ENCODE data around the gene LINGO1. TPM values are rescaled to one million over a fixed set of nuclear protein-coding genes. Genes with fewer than 3 reads are reported as not detected.

LINGO1 gene
- total and polyA plus RNA-seq, 3 donors from 2014 or later: 16.6 to 22.4 (median 16.7) TPM

GRCh38 chr15:77642793-77643430, 10.2 kb upstream of the LINGO1 start:
- Histone ChIP-seq H3K27me3 (no peaks in the 10 kb centered on the region), H3K36me3 (ENCODE audit: low read depth, missing control alignments) (no peaks in the 10 kb centered on the region), H3K4me3 (no peak overlapping the region), H3K27ac (no peak overlapping the region), H3K4me1 (peaks cover 8% of the 10 kb centered on the region), H3K9me3 (no peaks in the 10 kb centered on the region)
- 76 to 81% methylated on average over 6 to 9 of the region's 10 CpGs for WGBS, 2 donors
- intact Hi-C loops (cut with DNase I; ENCODE audit: low total_unique reads): no loop called here
- no peak for TF ChIP-seq POLR2A (IDR thresholded peaks at IDR 0.05)
- TF ChIP-seq, protein P1, sequence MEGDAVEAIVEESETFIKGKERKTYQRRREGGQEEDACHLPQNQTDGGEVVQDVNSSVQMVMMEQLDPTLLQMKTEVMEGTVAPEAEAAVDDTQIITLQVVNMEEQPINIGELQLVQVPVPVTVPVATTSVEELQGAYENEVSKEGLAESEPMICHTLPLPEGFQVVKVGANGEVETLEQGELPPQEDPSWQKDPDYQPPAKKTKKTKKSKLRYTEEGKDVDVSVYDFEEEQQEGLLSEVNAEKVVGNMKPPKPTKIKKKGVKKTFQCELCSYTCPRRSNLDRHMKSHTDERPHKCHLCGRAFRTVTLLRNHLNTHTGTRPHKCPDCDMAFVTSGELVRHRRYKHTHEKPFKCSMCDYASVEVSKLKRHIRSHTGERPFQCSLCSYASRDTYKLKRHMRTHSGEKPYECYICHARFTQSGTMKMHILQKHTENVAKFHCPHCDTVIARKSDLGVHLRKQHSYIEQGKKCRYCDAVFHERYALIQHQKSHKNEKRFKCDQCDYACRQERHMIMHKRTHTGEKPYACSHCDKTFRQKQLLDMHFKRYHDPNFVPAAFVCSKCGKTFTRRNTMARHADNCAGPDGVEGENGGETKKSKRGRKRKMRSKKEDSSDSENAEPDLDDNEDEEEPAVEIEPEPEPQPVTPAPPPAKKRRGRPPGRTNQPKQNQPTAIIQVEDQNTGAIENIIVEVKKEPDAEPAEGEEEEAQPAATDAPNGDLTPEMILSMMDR (IDR thresholded peaks at IDR 0.05): no peak
- DNase-seq: no peak

DNA sequence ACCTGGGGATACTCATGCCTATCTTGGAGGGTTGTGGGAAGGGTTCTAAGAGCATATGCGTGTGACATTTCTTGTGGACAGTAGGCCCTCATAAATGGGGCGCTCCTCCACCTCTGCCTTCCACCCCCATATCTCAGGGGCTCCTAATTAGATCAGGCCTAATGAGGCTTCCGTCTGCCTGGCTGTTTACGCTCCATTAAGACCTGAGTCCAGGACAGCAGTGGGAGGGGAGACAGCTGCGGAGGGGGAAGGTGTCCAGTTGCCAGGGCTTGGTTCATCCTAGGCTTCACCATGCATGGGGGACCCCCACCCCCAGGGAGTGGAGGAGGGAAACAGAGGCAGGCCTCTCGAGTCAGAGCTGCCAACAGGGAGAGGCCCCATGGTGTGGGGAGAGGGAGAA, 9.3 kb upstream of the LINGO1 start:
- no peak for TF ChIP-seq POLR2A (IDR thresholded peaks at IDR 0.05)
- TF ChIP-seq, protein P1 (IDR thresholded peaks at IDR 0.05): no peak
- no peak for DNase-seq
- Histone ChIP-seq H3K36me3 (ENCODE audit: low read depth, missing control alignments) (no peaks in the 10 kb centered on the region), H3K4me3 (no peak overlapping the region), H3K4me1 (peaks cover 11% of the 10 kb centered on the region), H3K9me3 (no peaks in the 10 kb centered on the region), H3K27me3 (no peaks in the 10 kb centered on the region), H3K27ac (no peak overlapping the region)
- 84 to 87% methylated on average over 6 of the region's 6 CpGs for WGBS, 2 donors
- intact Hi-C loops (cut with DNase I; ENCODE audit: low total_unique reads): no loop called here

DNA sequence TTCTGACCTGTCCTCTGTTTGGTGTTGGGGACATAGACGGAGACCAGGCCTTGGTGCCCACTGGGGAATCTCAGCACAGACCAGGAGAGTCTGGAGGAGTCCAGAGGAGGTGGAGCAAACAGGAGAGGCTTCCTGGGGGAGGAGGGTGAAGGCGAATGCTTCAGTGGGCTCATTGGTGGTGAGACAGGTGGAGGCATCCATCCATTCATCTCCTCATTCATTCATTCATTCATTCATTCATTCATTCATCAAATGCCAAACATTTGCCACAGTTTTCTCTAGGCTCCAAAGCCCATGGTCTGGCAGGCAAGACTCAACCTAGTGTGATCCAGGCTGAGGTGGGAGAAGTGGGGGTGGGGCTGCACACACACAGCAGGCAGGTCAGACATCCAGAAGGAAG, 7.9 kb upstream of the LINGO1 start:
- H3K27me3 ChIP-seq: no peaks in the 10 kb centered on the region
- H3K4me1 ChIP-seq: peaks cover 11% of the 10 kb centered on the region
- DNase-seq: no peak
- H3K9me3 ChIP-seq: no peaks in the 10 kb centered on the region
- intact Hi-C loops (cut with DNase I; ENCODE audit: low total_unique reads): no loop called here
- 70 to 71% methylated on average over 2 of the region's 2 CpGs for WGBS, 2 donors
- H3K36me3 ChIP-seq (ENCODE audit: low read depth, missing control alignments): no peaks in the 10 kb centered on the region
- H3K4me3 ChIP-seq: no peak overlapping the region
- H3K27ac ChIP-seq: no peak overlapping the region
- no peak for TF ChIP-seq POLR2A (IDR thresholded peaks at IDR 0.05)
- TF ChIP-seq, protein P1 (IDR thresholded peaks at IDR 0.05): no peak

DNA sequence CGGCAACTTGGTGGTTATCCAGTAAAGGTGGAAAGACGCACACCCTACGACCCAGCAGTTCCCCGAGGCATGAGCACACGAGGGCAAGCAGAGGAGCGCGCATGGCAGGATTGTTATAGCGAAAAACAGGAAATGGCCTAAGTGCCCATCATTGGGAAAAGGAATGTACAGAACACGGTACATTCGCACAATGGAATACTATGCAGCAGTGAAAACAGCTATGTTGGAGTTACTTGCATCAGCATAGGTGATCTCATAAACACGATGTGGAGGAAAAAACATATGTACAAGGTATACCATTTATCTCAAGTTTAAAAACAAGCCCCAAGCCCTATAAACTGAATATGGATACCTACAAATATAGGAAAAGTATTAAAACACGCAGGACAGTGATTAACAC, 6.7 kb upstream of the LINGO1 start:
- 94 to 96% methylated on average over 12 of the region's 12 CpGs for WGBS, 2 donors
- no peaks in the 10 kb centered on the region for H3K9me3 ChIP-seq
- H3K36me3 ChIP-seq (ENCODE audit: low read depth, missing control alignments): no peaks in the 10 kb centered on the region
- no peaks in the 10 kb centered on the region for H3K27me3 ChIP-seq
- no peak overlapping the region for H3K4me3 ChIP-seq
- H3K27ac ChIP-seq: no peak overlapping the region
- DNase-seq: no peak
- no peak for TF ChIP-seq POLR2A (IDR thresholded peaks at IDR 0.05)
- TF ChIP-seq, protein P1 (IDR thresholded peaks at IDR 0.05): no peak
- intact Hi-C loops (cut with DNase I; ENCODE audit: low total_unique reads): no loop called here
- peaks cover 11% of the 10 kb centered on the region for H3K4me1 ChIP-seq
